Breast epithelium (tissue), 4 donors: ENCODE results near the gene LAT. TPM values are rescaled to one million over a fixed set of nuclear protein-coding genes. Genes with fewer than 3 reads are reported as not detected.

Source experiments
- DNase-seq, 2 donors: peaks; one replicate each; pipeline ENCODE4 v3.0.0-alpha.2; 2019; ENCODE audit warnings: low spot score in 2 of 2
- H3K27ac ChIP-seq, 2 donors: fragments of 200-600 bp; sonication (generic) in 1 of 2; one replicate each; pipeline ENCODE4 v1.5.1; 2016 to 2019; ENCODE audit warnings: mild to moderate bottlenecking in 1 of 2
- H3K27me3 ChIP-seq, 2 donors: fragments of 200-600 bp; sonication (generic) in 1 of 2; one replicate each; pipeline versions ENCODE4 v1.5.1 to v1.6.0; 2017 to 2019; ENCODE audit warnings: control low read depth in 1 of 2, mild to moderate bottlenecking in 1 of 2
- H3K36me3 ChIP-seq: fragments of 200-600 bp; one replicate; pipeline ENCODE4 v1.5.1; 2019
- H3K4me1 ChIP-seq, 2 donors: fragments of 200-600 bp; sonication (generic); one replicate each; pipeline ENCODE4 v1.5.1; 2016 to 2019; ENCODE audit warnings: control low read depth in 1 of 2
- H3K4me3 ChIP-seq, 3 donors: fragments of 200-600 bp; sonication (generic); 1 replicate in 2 of 3; 2 replicates in 1 of 3; pipeline ENCODE4 v1.5.1; 2016 to 2019; ENCODE audit warnings: mild to moderate bottlenecking in 3 of 3, moderate library complexity in 2 of 3
- H3K9me3 ChIP-seq, 2 donors: fragments of 200-600 bp; sonication (generic) in 1 of 2; one replicate each; pipeline ENCODE4 v1.5.1; 2016 to 2019; ENCODE audit warnings: control low read depth in 1 of 2
- POLR2A ChIP-seq: fragments of 450-650 bp; IDR thresholded peaks from one replicate; pipeline ENCODE4 v1.6.1; 2016; ENCODE audit warnings: antibody characterized with exemption, mild to moderate bottlenecking, moderate library complexity
- POLR2AphosphoS5 ChIP-seq, 3 donors: sonication (generic); formaldehyde crosslinking; IDR thresholded peaks; one replicate each; pipeline ENCODE4 v1.6.1; 2017; ENCODE audit warnings: antibody characterized with exemption in 3 of 3
- intact Hi-C: fragments of 100-400 bp; cut with DNase I; formaldehyde crosslinking; loops from one replicate; pipeline ENCODE4 v1.15.1; 2023; ENCODE audit warnings: low total_unique reads
- total RNA-seq, 3 donors: library from RNA; depleted of rRNA; stranded (reverse); fragments of >200 nt; gene quantifications; one replicate each; pipeline ENCODE4 v1.1.0, GENCODE V29; 2016
- TF ChIP-seq, protein P1 (sequence below), 3 donors: fragments of 450-650 bp; IDR thresholded peaks; one replicate each; pipeline ENCODE4 v1.5.1; 2016 to 2017; ENCODE audit warnings: antibody characterized with exemption in 3 of 3, mild to moderate bottlenecking in 3 of 3, moderate library complexity in 3 of 3

LAT gene
- total RNA-seq, 3 donors from 2014 or later: 4.0 to 8.2 (median 4.3) TPM

DNA sequence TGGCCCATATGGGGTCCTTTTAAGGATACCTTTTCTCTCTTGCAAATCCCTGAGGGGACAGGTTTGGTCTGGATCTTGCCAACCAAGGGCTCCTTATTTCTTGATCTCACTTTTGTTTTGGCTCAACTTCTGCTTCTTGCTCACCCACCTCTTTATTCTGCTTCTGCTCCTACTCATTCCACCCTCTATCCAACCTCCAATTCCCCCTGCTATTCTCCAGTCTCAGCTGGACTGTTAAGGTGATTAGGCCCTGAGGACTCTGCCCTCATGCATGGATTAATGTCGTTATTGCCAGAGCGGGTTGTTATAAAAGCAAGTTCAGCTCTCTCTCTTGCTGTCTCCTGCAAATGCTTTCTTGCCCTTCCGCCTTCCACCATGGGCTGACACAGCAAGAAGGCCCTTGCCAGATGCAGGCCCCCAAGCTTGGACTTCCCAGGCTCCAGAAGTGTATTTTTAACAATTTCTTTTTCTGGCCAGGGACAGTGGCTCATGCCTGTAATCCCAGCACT lies 29.8 kb downstream of the LAT start:
- intact Hi-C loops: no loop called here
- Histone ChIP-seq H3K27ac (no peak overlapping the region), H3K36me3 (no peaks in the 10 kb centered on the region), H3K4me3 (no peak overlapping the region), H3K9me3 (no peaks in the 10 kb centered on the region), H3K27me3 (no peaks in the 10 kb centered on the region), H3K4me1 (no peaks in the 10 kb centered on the region)
- DNase-seq: no peak
- TF ChIP-seq POLR2AphosphoS5 (IDR thresholded peaks at IDR 0.05) (no peak), POLR2A (no peak)
- TF ChIP-seq, protein P1, sequence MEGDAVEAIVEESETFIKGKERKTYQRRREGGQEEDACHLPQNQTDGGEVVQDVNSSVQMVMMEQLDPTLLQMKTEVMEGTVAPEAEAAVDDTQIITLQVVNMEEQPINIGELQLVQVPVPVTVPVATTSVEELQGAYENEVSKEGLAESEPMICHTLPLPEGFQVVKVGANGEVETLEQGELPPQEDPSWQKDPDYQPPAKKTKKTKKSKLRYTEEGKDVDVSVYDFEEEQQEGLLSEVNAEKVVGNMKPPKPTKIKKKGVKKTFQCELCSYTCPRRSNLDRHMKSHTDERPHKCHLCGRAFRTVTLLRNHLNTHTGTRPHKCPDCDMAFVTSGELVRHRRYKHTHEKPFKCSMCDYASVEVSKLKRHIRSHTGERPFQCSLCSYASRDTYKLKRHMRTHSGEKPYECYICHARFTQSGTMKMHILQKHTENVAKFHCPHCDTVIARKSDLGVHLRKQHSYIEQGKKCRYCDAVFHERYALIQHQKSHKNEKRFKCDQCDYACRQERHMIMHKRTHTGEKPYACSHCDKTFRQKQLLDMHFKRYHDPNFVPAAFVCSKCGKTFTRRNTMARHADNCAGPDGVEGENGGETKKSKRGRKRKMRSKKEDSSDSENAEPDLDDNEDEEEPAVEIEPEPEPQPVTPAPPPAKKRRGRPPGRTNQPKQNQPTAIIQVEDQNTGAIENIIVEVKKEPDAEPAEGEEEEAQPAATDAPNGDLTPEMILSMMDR (IDR thresholded peaks at IDR 0.05): no peak

- TF ChIP-seq POLR2A (no peak), POLR2AphosphoS5 (IDR thresholded peaks at IDR 0.05) (no peak)
- TF ChIP-seq, protein P1 (IDR thresholded peaks at IDR 0.05): no peak
- intact Hi-C loops: no loop called here
- no peak for DNase-seq
Measured at GRCh38 chr16:29022196-29022595, 37.3 kb downstream of the LAT start.

DNA sequence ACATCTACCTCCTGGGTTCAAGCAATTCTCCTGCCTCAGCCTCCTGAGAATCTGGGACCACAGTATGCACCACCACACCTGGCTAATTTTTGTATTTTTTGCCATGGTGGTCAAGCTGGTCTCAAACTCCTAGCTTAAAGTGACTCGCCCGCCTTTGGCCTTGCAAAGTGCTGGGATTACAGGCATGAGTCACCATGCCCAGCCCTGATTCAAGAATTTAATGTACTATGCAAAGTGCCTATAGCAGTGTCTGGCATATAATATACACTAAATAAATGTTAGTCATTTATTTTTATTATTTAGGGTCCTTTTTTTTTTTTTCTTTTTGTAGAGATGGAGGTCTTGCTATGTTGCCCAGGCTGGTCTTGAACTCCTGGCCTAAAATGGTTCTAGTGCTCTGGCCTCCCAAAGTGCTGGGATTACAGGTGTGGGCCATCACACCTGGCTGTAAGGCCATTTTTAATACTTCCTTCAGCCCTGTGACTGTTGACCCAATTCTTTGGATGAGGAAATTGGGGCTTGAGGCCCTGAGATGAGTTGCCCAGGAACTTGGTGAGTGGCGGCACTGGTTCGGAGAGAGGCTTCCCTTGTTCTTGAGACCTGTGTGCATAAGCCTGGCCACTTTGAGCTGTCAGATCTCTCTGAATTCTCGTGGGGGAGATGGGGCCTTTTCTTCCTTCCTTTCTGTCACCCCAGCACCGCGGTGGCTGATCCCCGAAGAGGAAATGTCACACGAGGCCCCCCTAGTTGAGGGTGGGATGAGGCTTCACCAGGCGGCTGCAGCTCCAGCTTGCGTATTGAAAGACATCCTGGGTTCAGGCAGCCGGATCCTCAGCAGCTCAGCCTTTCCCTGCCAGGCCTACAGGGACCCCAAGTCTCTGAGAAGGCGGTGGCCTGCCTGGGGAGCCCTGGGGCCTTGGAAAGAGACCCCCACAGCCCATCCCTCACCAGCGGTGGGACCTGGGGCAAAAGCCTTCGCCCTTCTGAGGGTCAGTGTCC lies 38.7 kb downstream of the LAT start:
- intact Hi-C loops: no loop called here
- DNase-seq: no peak

More at GRCh38 chr16:29022196-29022595, 37.3 kb downstream of the LAT start:
- H3K4me3 ChIP-seq: no peak overlapping the region
- no peak overlapping the region for H3K27ac ChIP-seq
- no peaks in the 10 kb centered on the region for H3K9me3 ChIP-seq
- no peaks in the 10 kb centered on the region for H3K4me1 ChIP-seq
- no peaks in the 10 kb centered on the region for H3K36me3 ChIP-seq
- H3K27me3 ChIP-seq: no peaks in the 10 kb centered on the region

GRCh38 chr16:29024278-29024677 lies 39.4 kb downstream of the LAT start:
- Histone ChIP-seq H3K27me3 (no peaks in the 10 kb centered on the region), H3K4me1 (no peaks in the 10 kb centered on the region), H3K9me3 (no peaks in the 10 kb centered on the region), H3K4me3 (no peak overlapping the region), H3K36me3 (no peaks in the 10 kb centered on the region), H3K27ac (no peak overlapping the region)
- intact Hi-C loops: no loop called here
- DNase-seq: no peak
- no peak for TF ChIP-seq POLR2A

More for the DNA sequence above, 38.7 kb downstream of the LAT start:
- H3K27me3 ChIP-seq: no peaks in the 10 kb centered on the region
- H3K9me3 ChIP-seq: no peaks in the 10 kb centered on the region
- no peak overlapping the region for H3K27ac ChIP-seq
- no peak overlapping the region for H3K4me3 ChIP-seq
- no peaks in the 10 kb centered on the region for H3K4me1 ChIP-seq
- H3K36me3 ChIP-seq: no peaks in the 10 kb centered on the region
- TF ChIP-seq, protein P1 (IDR thresholded peaks at IDR 0.05): no peak
- TF ChIP-seq POLR2A (no peak), POLR2AphosphoS5 (IDR thresholded peaks at IDR 0.05) (no peak)

DNA sequence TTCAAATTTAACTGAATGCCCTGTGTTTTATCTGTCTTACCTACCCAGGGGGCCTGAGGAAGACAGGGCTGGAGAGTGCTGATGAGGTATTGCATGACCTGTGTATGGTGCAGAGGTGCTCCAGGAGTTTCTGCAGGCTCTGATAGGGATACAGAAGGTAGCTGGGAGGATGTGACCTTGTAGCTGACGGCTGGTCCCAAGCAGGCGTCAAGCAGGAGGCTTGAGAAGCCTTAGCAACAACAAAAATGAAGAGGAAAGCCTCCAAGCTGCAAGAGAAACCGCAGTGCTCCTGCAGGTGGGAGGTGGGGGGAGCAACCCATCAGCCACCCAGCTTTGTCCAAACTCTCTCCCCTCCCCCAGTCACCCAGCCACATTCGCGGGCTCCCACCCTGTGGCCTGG lies 40.4 kb downstream of the LAT start:
- intact Hi-C loops: no loop called here
- Histone ChIP-seq H3K4me3 (no peak overlapping the region), H3K27me3 (no peaks in the 10 kb centered on the region), H3K4me1 (no peaks in the 10 kb centered on the region), H3K9me3 (no peaks in the 10 kb centered on the region), H3K36me3 (no peaks in the 10 kb centered on the region), H3K27ac (no peak overlapping the region)
- DNase-seq: no peak
- TF ChIP-seq, protein P1 (IDR thresholded peaks at IDR 0.05): no peak
- TF ChIP-seq POLR2AphosphoS5 (IDR thresholded peaks at IDR 0.05) (no peak), POLR2A (no peak)
